BLaER1 (cell line): ENCODE data around the gene CD302.
"Not testable (repeated sequence)": the region's sequence is repeated elsewhere in the genome, so short reads cannot be mapped to it uniquely, and the experiment has no call there.

ENCODE experiments used
- H3K27ac ChIP-seq: shearing (Covaris generic); formaldehyde crosslinking; 2 replicates; pipeline ENCODE4 v1.8.1; 2022
- H3K27me3 ChIP-seq: shearing (Covaris generic); formaldehyde crosslinking; 2 replicates; pipeline ENCODE4 v1.8.1; 2022
- H3K36me3 ChIP-seq: shearing (Covaris generic); formaldehyde crosslinking; 2 replicates; pipeline ENCODE4 v1.8.1; 2022
- H3K4me1 ChIP-seq: shearing (Covaris generic); formaldehyde crosslinking; 2 replicates; pipeline ENCODE4 v1.8.1; 2022
- H3K4me2 ChIP-seq: shearing (Covaris generic); formaldehyde crosslinking; 2 replicates; pipeline ENCODE4 v1.8.1; 2022
- H3K4me3 ChIP-seq: shearing (Covaris generic); formaldehyde crosslinking; 2 replicates; pipeline ENCODE4 v1.8.1; 2022
- H3K9ac ChIP-seq: shearing (Covaris generic); formaldehyde crosslinking; 2 replicates; pipeline ENCODE4 v1.8.1; 2022
- H3K9me3 ChIP-seq: shearing (Covaris generic); formaldehyde crosslinking; 2 replicates; pipeline ENCODE4 v1.8.1; 2022
- H4K20me1 ChIP-seq: shearing (Covaris generic); formaldehyde crosslinking; 2 replicates; pipeline ENCODE4 v1.8.1; 2022
- Cebpa-rat ChIP-seq: shearing (Covaris generic); IDR thresholded peaks from 2 replicates; pipeline ENCODE4 v1.8.1; 2022

Gene CD302

DNA sequence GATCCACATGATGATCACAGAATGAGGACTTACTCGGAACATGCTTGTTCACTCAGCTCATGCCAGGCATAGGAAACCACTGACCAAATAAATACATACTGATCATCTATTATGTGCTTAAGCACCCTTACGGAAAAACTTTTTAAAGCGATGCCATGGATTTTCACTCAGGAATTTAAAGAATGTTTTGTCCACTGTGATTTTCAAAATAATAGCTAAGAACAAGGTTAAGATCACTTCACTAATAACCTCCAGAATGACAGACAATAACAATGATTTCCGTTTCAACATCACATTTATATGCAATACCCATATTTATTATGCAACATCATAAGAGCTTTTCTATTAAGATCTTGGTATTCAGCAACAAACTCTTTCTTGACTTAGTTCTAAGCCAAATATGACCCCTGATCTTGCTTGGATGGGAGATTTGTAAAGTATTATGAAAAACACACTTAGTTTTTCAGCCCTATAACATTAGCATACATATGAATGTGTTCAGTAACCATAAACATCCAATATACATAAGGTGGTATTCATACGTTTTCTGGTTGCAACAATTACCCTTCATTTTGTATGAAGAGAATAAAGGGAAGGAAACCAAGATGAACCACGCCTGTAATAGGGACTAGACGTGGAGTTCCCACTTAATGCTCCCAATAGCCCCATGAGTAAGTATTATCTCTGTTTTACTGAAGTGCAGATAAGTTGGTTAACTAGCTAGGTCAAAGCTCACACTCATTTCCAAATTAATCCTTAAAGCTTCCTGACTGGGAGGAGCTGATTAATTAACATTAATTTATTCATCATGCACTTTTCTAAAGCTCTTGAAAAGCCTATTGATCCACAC is 1.9 kb downstream of the CD302 start:
- H3K4me3 ChIP-seq, result no peak overlapping the region
- H3K4me1 ChIP-seq, result 0 out of 2 replicates have a peak, but pooled peaks cover 5% of the 10 kb centered on the region
- H3K9ac ChIP-seq, result no peak overlapping the region
- no peak for TF ChIP-seq Cebpa-rat
- no peak overlapping the region for H3K27ac ChIP-seq
- no peaks in the 10 kb centered on the region; the same call in 1 of the 2 replicates for H3K36me3 ChIP-seq
- H3K4me2 ChIP-seq, result no peak overlapping the region
- peaks cover 17% of the 10 kb centered on the region for H3K9me3 ChIP-seq
- peaks cover 52% of the 10 kb centered on the region for H3K27me3 ChIP-seq
- peaks cover 34% of the 10 kb centered on the region for H4K20me1 ChIP-seq

DNA sequence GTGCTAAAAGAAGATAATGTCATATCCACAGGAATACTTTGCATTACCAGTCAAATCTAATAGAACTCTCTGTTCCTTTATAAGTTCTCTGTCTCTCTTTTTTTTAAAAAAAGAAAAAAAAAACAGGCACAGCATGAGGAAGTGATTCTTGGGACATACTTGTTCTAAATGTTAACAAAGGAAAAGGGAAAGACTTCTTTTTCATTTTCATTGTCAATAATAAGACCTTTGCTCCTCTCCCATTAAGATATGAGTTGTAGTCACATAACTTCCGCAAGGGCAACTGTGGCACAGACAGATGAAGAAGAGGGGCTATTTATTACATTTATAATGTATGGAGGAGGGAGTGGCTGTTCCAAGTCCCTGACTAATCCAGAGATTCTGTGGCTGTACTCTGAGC is 4.7 kb downstream of the CD302 start:
- Histone ChIP-seq H3K4me3 (no peak overlapping the region), H3K9ac (no peak overlapping the region), H4K20me1 (peaks cover 26% of the 10 kb centered on the region), H3K27ac (no peak overlapping the region), H3K4me1 (0 out of 2 replicates have a peak, but pooled peaks cover 5% of the 10 kb centered on the region), H3K9me3 (peaks cover 11% of the 10 kb centered on the region), H3K4me2 (no peak overlapping the region), H3K36me3 (no peaks in the 10 kb centered on the region), H3K27me3 (peaks cover 31% of the 10 kb centered on the region)
- TF ChIP-seq Cebpa-rat, result no peak

DNA sequence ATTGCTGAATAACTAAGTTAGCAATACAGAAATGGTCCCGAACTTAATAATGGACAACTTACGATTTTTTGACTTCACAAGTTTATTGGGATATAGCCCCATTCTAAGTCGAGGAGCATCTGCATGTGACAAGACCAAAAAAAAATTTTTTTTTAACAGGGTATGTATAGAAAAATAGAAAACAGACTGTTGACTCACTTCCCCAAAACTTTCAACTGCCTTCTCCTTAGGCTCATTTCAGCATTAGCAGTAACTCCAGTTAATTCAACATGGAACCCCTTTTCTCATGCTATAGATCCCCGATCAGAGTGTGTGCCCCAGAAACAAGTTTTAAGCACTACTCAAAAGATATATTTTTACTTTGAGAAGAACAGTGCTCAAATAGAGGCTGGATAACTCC is 5.4 kb downstream of the CD302 start:
- Histone ChIP-seq H3K36me3 (no peaks in the 10 kb centered on the region), H3K27ac (no peak overlapping the region), H3K4me2 (no peak overlapping the region), H3K9ac (no peak overlapping the region), H4K20me1 (peaks cover 22% of the 10 kb centered on the region), H3K4me1 (0 out of 2 replicates have a peak, but pooled peaks cover under 1% of the 10 kb centered on the region), H3K4me3 (no peak overlapping the region), H3K9me3 (peaks cover 4% of the 10 kb centered on the region), H3K27me3 (peaks cover 24% of the 10 kb centered on the region)
- no peak for TF ChIP-seq Cebpa-rat

DNA sequence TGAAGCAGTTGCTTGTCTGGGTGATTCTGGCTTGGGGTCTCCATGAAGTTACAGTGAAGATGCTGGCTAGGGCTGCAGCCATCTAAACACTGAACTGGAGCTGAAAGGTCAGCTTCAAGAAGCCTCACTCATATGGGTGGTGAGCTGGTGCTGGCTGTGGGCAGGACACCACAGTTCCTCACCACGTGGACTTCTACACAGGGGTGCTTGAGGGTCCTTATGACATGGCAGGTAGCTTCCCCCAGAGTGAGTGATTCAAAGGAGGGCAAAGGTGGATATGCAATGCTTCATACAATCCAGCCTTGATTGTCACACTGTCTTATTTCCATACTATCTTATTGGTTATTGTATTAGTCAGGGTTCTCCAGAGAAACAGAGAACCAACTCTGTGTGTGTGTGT is 6.0 kb downstream of the CD302 start:
- Histone ChIP-seq H4K20me1 (peaks cover 17% of the 10 kb centered on the region; the same call in 1 of the 2 replicates), H3K4me2 (no peak overlapping the region), H3K9ac (no peak overlapping the region), H3K4me3 (no peak overlapping the region), H3K36me3 (no peaks in the 10 kb centered on the region), H3K4me1 (no peaks in the 10 kb centered on the region), H3K27me3 (peaks cover 18% of the 10 kb centered on the region), H3K9me3 (no peaks in the 10 kb centered on the region), H3K27ac (no peak overlapping the region)
- TF ChIP-seq Cebpa-rat, result no peak

DNA sequence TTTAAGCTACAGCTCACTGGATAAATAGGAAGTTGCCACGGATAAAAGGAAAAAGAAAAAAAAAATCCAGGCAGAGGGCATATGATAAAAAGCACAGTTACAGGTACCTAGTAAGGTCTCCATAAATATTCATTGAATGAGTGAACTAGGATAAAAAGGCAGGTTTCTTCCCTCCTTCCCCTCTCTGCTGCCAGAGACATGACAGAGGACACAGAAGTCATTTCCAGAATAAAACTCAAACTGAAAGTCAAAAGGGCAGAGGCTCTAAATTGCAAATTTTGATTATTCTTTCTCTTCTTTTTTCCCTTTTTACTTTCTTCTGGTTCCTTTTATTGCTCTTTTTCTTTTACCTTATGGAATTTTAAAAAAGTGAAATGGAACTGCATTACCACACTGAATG is 7.7 kb downstream of the CD302 start:
- Histone ChIP-seq H3K9me3 (no peaks in the 10 kb centered on the region), H3K9ac (no peak overlapping the region), H3K4me1 (no peaks in the 10 kb centered on the region), H3K27me3 (peaks cover under 1% of the 10 kb centered on the region), H3K4me3 (no peak overlapping the region), H3K4me2 (no peak overlapping the region), H3K27ac (no peak overlapping the region), H3K36me3 (no peaks in the 10 kb centered on the region), H4K20me1 (0 out of 2 replicates have a peak, but pooled peaks cover under 1% of the 10 kb centered on the region)
- no peak for TF ChIP-seq Cebpa-rat

DNA sequence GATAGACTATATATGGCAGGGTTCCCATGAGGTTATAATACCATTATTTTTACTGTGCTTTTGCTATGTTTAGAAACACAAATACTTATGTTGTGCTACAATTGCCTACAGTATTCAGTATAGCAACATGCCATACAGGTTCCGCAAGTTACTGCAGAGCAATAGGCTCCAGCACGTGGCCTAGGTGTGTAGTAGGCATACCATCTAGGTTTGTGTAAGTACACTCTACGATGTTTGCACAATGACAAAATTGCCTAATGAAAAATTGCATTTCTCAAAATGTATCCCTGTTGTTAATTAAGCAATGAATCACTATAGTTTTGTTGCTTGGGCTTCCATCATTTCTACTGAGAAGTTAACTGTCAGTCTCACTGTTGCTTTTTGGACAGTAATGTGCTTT is 9.8 kb downstream of the CD302 start:
- H3K4me1 ChIP-seq, result no peaks in the 10 kb centered on the region
- H4K20me1 ChIP-seq, result no peaks in the 10 kb centered on the region
- no peak overlapping the region for H3K4me2 ChIP-seq
- H3K9me3 ChIP-seq, result no peaks in the 10 kb centered on the region
- TF ChIP-seq Cebpa-rat, result no peak
- no peak overlapping the region for H3K4me3 ChIP-seq
- no peaks in the 10 kb centered on the region for H3K27me3 ChIP-seq
- no peaks in the 10 kb centered on the region for H3K36me3 ChIP-seq
- H3K27ac ChIP-seq, result no peak overlapping the region
- no peak overlapping the region for H3K9ac ChIP-seq

DNA sequence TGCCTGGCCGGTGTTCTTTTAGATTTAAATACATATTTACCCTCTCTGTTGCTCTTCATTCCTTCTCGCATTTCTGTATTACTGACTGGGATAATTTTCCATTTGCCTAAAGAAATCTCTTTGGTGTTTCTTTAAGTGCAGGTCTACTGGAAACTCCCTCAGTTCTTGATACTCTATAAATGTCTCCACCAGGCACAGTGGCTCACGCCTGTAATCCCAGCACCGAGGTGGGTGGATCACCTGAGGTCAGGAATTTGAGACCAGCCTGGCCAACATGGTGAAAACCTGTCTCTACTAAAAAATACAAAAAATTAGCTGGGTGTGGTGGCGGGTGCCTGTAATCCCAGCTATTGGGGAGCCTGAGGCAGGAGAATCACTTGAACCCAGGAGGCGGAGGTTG is 10.4 kb downstream of the CD302 start:
- not testable (repeated sequence) for H3K9me3 ChIP-seq, H3K36me3 ChIP-seq, H4K20me1 ChIP-seq, H3K9ac ChIP-seq, H3K4me3 ChIP-seq, H3K27me3 ChIP-seq, H3K4me1 ChIP-seq, H3K4me2 ChIP-seq, H3K27ac ChIP-seq

DNA sequence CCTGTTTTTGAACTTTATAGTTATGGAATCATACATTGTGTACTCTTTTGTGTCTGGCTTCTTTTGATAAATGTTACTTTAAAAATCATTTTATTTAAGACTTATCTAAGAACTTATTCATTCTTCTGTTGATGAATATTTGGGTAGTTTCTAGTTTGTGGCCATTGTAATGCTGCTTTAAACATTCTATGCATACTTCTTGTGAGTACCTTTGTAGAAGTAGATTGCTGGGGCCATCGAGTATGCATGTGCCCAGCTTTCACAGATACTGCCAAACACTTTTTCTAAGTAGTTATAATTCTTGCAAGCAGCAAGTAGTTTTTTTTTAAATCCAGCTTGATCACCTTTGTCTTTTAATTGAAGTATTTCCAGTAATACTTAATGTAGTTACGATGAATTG is 11.1 kb downstream of the CD302 start:
- Histone ChIP-seq H3K9me3 (no peaks in the 10 kb centered on the region), H3K4me2 (no peak overlapping the region), H3K4me1 (no peaks in the 10 kb centered on the region), H3K4me3 (no peak overlapping the region), H4K20me1 (no peaks in the 10 kb centered on the region), H3K9ac (no peak overlapping the region), H3K36me3 (no peaks in the 10 kb centered on the region), H3K27ac (no peak overlapping the region), H3K27me3 (no peaks in the 10 kb centered on the region)
- no peak for TF ChIP-seq Cebpa-rat

DNA sequence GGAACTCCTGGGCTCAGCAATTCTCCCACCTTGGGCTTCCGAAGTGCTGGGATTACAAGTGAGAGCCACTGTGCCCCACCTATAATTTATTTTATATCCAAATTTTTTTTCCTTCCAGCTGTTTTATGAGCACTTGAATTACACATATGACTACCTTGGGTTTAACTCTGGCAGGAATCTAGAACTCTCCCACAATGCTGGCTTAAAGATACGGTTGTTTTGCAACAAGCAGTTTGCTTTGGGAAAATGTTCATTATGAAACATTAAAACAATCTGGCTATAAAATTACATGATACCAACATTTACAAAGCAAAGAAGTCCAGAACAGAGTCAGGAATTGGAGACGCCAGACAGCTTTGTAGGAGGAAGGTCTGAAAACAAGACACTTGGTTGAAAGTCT is 12.8 kb downstream of the CD302 start:
- Histone ChIP-seq H3K36me3 (no peaks in the 10 kb centered on the region), H3K4me3 (no peak overlapping the region), H3K4me1 (no peaks in the 10 kb centered on the region), H3K4me2 (no peak overlapping the region), H3K9me3 (no peaks in the 10 kb centered on the region), H4K20me1 (no peaks in the 10 kb centered on the region), H3K9ac (no peak overlapping the region), H3K27me3 (no peaks in the 10 kb centered on the region), H3K27ac (no peak overlapping the region)
- no peak for TF ChIP-seq Cebpa-rat

DNA sequence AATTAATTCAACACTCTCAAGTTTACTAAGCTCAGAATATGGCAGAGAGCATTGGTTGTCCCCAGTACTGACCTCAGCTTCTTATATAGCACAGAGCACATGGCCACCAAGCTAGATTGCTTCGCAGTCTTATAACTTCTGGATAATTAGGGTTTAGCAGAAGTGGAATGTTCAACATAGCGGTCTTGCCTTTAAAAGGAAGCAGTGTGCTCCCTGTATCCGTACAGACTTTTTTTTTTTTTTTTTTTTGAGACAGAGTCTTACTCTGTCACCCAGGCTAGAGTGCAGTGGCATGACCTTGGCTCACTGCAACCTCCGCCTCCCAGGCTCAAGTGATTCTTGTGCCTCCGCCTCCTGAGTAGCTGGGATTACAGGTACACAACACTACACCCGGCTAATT is 13.3 kb downstream of the CD302 start:
- H4K20me1 ChIP-seq, H3K27ac ChIP-seq: not testable (repeated sequence)

More for the DNA sequence above, 13.3 kb downstream of the CD302 start:
- not testable (repeated sequence) for H3K9me3 ChIP-seq, H3K9ac ChIP-seq, H3K4me1 ChIP-seq, H3K4me3 ChIP-seq, H3K27me3 ChIP-seq, H3K36me3 ChIP-seq, H3K4me2 ChIP-seq
